ENCODE measurements around the gene TMEM72. TPM values are rescaled to one million over a fixed set of nuclear protein-coding genes. Genes with fewer than 3 reads are reported as not detected.

The TMEM72 gene
- total and polyA plus RNA-seq, 2 donors (not counting 1 experiment from before 2014, with no cell fraction given): not detected

GRCh38 chr10:44908066-44908749 is 2.9 kb upstream of the TMEM72 start:
- peaks cover 9% of the 10 kb centered on the region for H3K27me3 Mint-ChIP-seq
- intact Hi-C loops (cut with micrococcal nuclease): no loop called here

More at GRCh38 chr10:44908066-44908749, 2.9 kb upstream of the TMEM72 start:
- Histone ChIP-seq H3K27me3 (replicated peaks in 1 of 4; ENCODE audit: control extremely low read depth in 1 of 4, control insufficient read depth in 3 of 4, insufficient read depth in 4 of 4, low read length in 3 of 4) (peaks cover 0 to 3% (median 1%) of the 10 kb centered on the region in 4 experiments), H3K9me3 (ENCODE audit: control extremely low read depth in 1 of 3, control insufficient read depth in 2 of 3, insufficient read depth in 1 of 3, low read length in 2 of 3) (peaks cover 0 to 4% (median 0%) of the 10 kb centered on the region in 3 donors), H3K4me2 (replicated peaks; ENCODE audit: low read depth, low read length, poor library complexity, severe bottlenecking) (no peak overlapping the region), H3K27ac (ENCODE audit: low read length in 2 of 2) (no peak overlapping the region), H3K4me1 (ENCODE audit: control insufficient read depth in 2 of 2, insufficient read depth in 2 of 2, low read length in 2 of 2) (peaks cover 1 to 5% of the 10 kb centered on the region in 2 donors), H2AFZ (ENCODE audit: insufficient read depth, low read depth, low read length, poor library complexity, severe bottlenecking) (no peak overlapping the region), H3K79me2 (ENCODE audit: control insufficient read depth, insufficient read depth, low read length) (no peaks in the 10 kb centered on the region), H3K36me3 (replicated peaks in 1 of 2; ENCODE audit: control extremely low read depth in 1 of 2, control insufficient read depth in 1 of 2, extremely low read depth in 1 of 2, insufficient read depth in 2 of 2, low read length in 1 of 2) (no peaks in the 10 kb centered on the region), H4K20me1 (ENCODE audit: control insufficient read depth, insufficient read depth, low read length, poor library complexity, severe bottlenecking) (no peaks in the 10 kb centered on the region), H3K4me3 (ENCODE audit: control extremely low read depth in 1 of 5, extremely low read depth in 1 of 5, insufficient read depth in 1 of 5, low read depth in 2 of 5, low read length in 4 of 5) (no peak overlapping the region), H3K9ac (ENCODE audit: low read length) (no peak overlapping the region)
- TF ChIP-seq EZH2 (IDR thresholded peaks at IDR 0.05; ENCODE audit: borderline replicate concordance, insufficient read depth, low read depth, low read length, poor library complexity, severe bottlenecking): no peak
- TF ChIP-seq CTCF (IDR thresholded peaks at IDR 0.05): no peak
- no peak for DNase-seq
- Mint-ChIP-seq H3K4me1 (peaks cover 3% of the 10 kb centered on the region), H3K9me3 (ENCODE audit: insufficient read depth) (no peaks in the 10 kb centered on the region), H3K27ac (no peak overlapping the region), H3K4me3 (no peak overlapping the region)
- no peak for ATAC-seq (ENCODE audit: low read depth)
- ChIA-PET CTCF (no interaction called here), POLR2A (no interaction called here)
- 96% methylated on average over 6 of the region's 10 CpGs for WGBS (ENCODE audit: insufficient coverage)

All from B cell (primary cell).